Measurements from ENCODE around the gene UCK2.

DNA sequence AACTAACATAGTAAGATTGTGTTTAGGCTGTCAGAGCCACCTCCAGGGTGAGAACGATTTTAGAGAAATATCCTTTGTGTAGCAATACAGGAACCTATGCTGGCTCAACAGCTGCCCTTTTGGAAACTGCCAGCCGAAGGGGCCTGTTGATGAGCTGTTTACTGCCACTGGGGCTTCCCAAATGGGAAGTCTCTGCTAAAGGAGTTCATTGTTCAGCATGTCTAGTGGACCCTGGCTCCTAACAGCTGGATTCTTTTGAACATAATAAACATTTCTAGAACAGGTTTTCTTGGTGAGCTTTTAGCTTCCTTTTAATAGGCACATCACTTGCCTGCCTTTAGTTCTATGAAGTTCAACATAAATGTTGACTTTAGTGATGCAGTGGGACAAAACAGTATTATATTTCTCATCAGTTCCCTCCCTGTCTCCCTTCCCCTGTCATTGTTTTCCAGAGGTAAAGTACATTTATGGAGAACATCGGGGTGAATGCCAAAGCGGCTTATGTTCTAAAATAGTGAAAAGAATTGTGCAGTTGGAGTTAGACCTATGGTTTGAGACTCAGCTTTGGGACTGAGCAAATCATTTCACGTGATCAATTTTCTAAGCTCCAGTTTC is 57.4 kb downstream of the UCK2 start:
- TF ChIP-seq MAX (IDR thresholded peaks at IDR 0.05) (no peak), CTCF (IDR thresholded peaks at IDR 0.05 in 2 of 3, conservative IDR thresholded peaks at IDR 0.05 in 1 of 3; ENCODE audit: borderline replicate concordance in 1 of 3, insufficient read depth in 1 of 3, low read depth in 2 of 3, low read length in 2 of 3) (no peak), POLR2A (IDR thresholded peaks at IDR 0.05; ENCODE audit: borderline replicate concordance, extremely low read depth, insufficient read depth, insufficient read length) (no peak), SP1 (IDR thresholded peaks at IDR 0.05; ENCODE audit: low read depth) (no peak)

All from HCT116 (cell line).